Smooth muscle cell (in vitro differentiated cells): ENCODE measurements around the gene GRK6. TPM values are rescaled to one million over a fixed set of nuclear protein-coding genes. Genes with fewer than 3 reads are reported as not detected.

Source experiments
- DNase-seq: peaks from one replicate; lab custom pipeline; 2025; ENCODE audit not compliant: unreplicated experiment; lab: John Stamatoyannopoulos, UW
- H2AFZ ChIP-seq: fragments of 200-600 bp; sonication (generic); 2 replicates; pipeline ENCODE4 v1.6.0; 2016; ENCODE audit warnings: antibody characterized with exemption, low read depth, mild to moderate bottlenecking
- H3F3A ChIP-seq: fragments of 200-600 bp; sonication (generic); 2 replicates; pipeline ENCODE4 v1.6.0; 2017; ENCODE audit warnings: antibody characterized with exemption, low read depth
- H3K27ac ChIP-seq: fragments of 200-600 bp; sonication (generic); 2 replicates; pipeline ENCODE4 v1.5.1; 2016; ENCODE audit warnings: low read depth, mild to moderate bottlenecking
- H3K27me3 ChIP-seq: fragments of 200-600 bp; sonication (generic); 2 replicates; pipeline ENCODE4 v1.6.1; 2016; ENCODE audit warnings: low read depth, mild to moderate bottlenecking
- H3K36me3 ChIP-seq: fragments of 200-600 bp; sonication (generic); 2 replicates; pipeline ENCODE4 v1.5.1; 2016; ENCODE audit warnings: low read depth
- H3K4me1 ChIP-seq: fragments of 200-600 bp; sonication (generic); 2 replicates; pipeline ENCODE4 v1.5.1; 2016; ENCODE audit warnings: low read depth
- H3K4me2 ChIP-seq: fragments of 200-600 bp; sonication (generic); 2 replicates; pipeline ENCODE4 v1.6.0; 2016; ENCODE audit warnings: mild to moderate bottlenecking
- H3K4me3 ChIP-seq: fragments of 200-600 bp; sonication (generic); 2 replicates; pipeline ENCODE4 v1.5.1; 2016; ENCODE audit warnings: mild to moderate bottlenecking
- H3K79me2 ChIP-seq: fragments of 200-600 bp; sonication (generic); 2 replicates; pipeline ENCODE4 v1.6.0; 2016; ENCODE audit warnings: low read depth, mild to moderate bottlenecking
- H3K9ac ChIP-seq: fragments of 200-600 bp; sonication (generic); 2 replicates; pipeline ENCODE4 v1.6.0; 2016; ENCODE audit warnings: low read depth
- H3K9me3 ChIP-seq: fragments of 200-600 bp; sonication (generic); replicated peaks from 2 replicates; pipeline ENCODE4 v1.5.1; 2016; ENCODE audit warnings: low read depth
- H4K20me1 ChIP-seq: fragments of 200-600 bp; sonication (generic); 2 replicates; pipeline ENCODE4 v1.6.0; 2016; ENCODE audit warnings: low read depth
- CTCF ChIP-seq: fragments of 200-600 bp; sonication (generic); IDR thresholded peaks from 2 replicates; pipeline ENCODE4 v1.5.1; 2017; ENCODE audit warnings: borderline replicate concordance, mild to moderate bottlenecking, antibody characterized with exemption; ENCODE audit not compliant: insufficient read depth, poor library complexity, severe bottlenecking
- WGBS: methylation state at CpG from one replicate; pipeline ENCODE4 v1.1.7; 2016; ENCODE audit warnings: low lambda C conversion rate; 5-methylcytosine and 5-hydroxymethylcytosine counted together
- polyA plus RNA-seq: library from polyadenylated mRNA; unstranded; fragments of >200 nt; fragmentation: Nextera tagmentation; extraction: Ambion mirVana; gene quantifications from 2 replicates; pipeline ENCODE4 v1.2.1, GENCODE V29; 2016
- total RNA-seq: library from RNA; depleted of rRNA; stranded (reverse); fragments of >200 nt; gene quantifications from 2 replicates; pipeline ENCODE4 v1.2.3, GENCODE V29; 2014

The GRK6 gene
- total and polyA plus RNA-seq, 2 experiments from 2014 or later = 20.8 to 28.5 TPM

- DNase-seq = no peak
- 96% methylated on average over 10 of the region's 10 CpGs for WGBS
- Histone ChIP-seq H3K9me3 (no peaks in the 10 kb centered on the region), H3K4me3 (no peak overlapping the region), H3F3A (no peaks in the 10 kb centered on the region), H4K20me1 (no peaks in the 10 kb centered on the region), H3K4me1 (no peaks in the 10 kb centered on the region), H3K27me3 (no peaks in the 10 kb centered on the region), H3K27ac (no peak overlapping the region), H3K4me2 (no peak overlapping the region), H3K79me2 (no peaks in the 10 kb centered on the region), H3K36me3 (no peaks in the 10 kb centered on the region), H3K9ac (no peak overlapping the region), H2AFZ (no peak overlapping the region)
- TF ChIP-seq CTCF = no peak
Measured at GRCh38 chr5:177438468-177438867, 12.0 kb downstream of the GRK6 start.

GRCh38 chr5:177439518-177440053 lies 13.1 kb downstream of the GRK6 start:
- Histone ChIP-seq H3K27ac (no peak overlapping the region), H3K4me2 (no peak overlapping the region), H3K4me1 (no peaks in the 10 kb centered on the region), H3K9me3 (no peaks in the 10 kb centered on the region), H3K9ac (no peak overlapping the region), H3K27me3 (no peaks in the 10 kb centered on the region), H3K79me2 (no peaks in the 10 kb centered on the region), H2AFZ (no peak overlapping the region), H3K4me3 (no peak overlapping the region), H3K36me3 (no peaks in the 10 kb centered on the region), H4K20me1 (no peaks in the 10 kb centered on the region), H3F3A (no peaks in the 10 kb centered on the region)
- TF ChIP-seq CTCF = no peak
- no peak for DNase-seq
- 96% methylated on average over 4 of the region's 4 CpGs for WGBS

GRCh38 chr5:177440211-177440989 lies 13.9 kb downstream of the GRK6 start:
- Histone ChIP-seq H3K4me1 (no peaks in the 10 kb centered on the region), H3K27me3 (no peaks in the 10 kb centered on the region), H3F3A (no peaks in the 10 kb centered on the region), H3K9ac (no peak overlapping the region), H3K27ac (no peak overlapping the region), H3K9me3 (no peaks in the 10 kb centered on the region), H4K20me1 (no peaks in the 10 kb centered on the region), H3K4me3 (no peak overlapping the region), H3K4me2 (no peak overlapping the region), H2AFZ (no peak overlapping the region), H3K36me3 (no peaks in the 10 kb centered on the region), H3K79me2 (no peaks in the 10 kb centered on the region)
- TF ChIP-seq CTCF = no peak
- no peak for DNase-seq
- 90% methylated on average over 24 of the region's 24 CpGs for WGBS
